ENCODE measurements around the gene ZNRF4. TPM values are rescaled to one million over a fixed set of nuclear protein-coding genes. Genes with fewer than 3 reads are reported as not detected.

The ZNRF4 gene
- total RNA-seq, 4 donors from 2014 or later = not detected

GRCh38 chr19:5460748-5461147 lies 5.5 kb downstream of the ZNRF4 start:
- no peaks in the 10 kb centered on the region for H3K4me1 ChIP-seq
- H3K36me3 ChIP-seq = no peaks in the 10 kb centered on the region
- no peak overlapping the region for H3K4me3 ChIP-seq
- H3K27ac ChIP-seq = no peak overlapping the region
- H3K27me3 ChIP-seq = peaks cover 0 to 4% of the 10 kb centered on the region in 2 donors
- no peak for TF ChIP-seq POLR2A (IDR thresholded peaks at IDR 0.05)
- no peak for TF ChIP-seq EP300 (IDR thresholded peaks at IDR 0.05)
- no peak for TF ChIP-seq CTCF (IDR thresholded peaks at IDR 0.05)
- H3K9me3 ChIP-seq = peaks cover 0 to 11% (median 0%) of the 10 kb centered on the region in 4 donors
- 57 to 70% methylated on average over 3 of the region's 3 CpGs for WGBS, 2 donors
- DNase-seq (ENCODE audit: low spot score in 2 of 2) = no peak

GRCh38 chr19:5463959-5464358 lies 8.7 kb downstream of the ZNRF4 start:
- peaks cover 0 to 4% of the 10 kb centered on the region in 2 donors for H3K27me3 ChIP-seq
- peaks cover 0 to 11% (median 0%) of the 10 kb centered on the region in 4 donors for H3K9me3 ChIP-seq
- H3K4me3 ChIP-seq = no peak overlapping the region
- no peak overlapping the region for H3K27ac ChIP-seq
- H3K36me3 ChIP-seq = no peaks in the 10 kb centered on the region
- WGBS, 2 donors = 71 to 80% methylated on average over 3 of the region's 3 CpGs
- no peak for TF ChIP-seq POLR2A (IDR thresholded peaks at IDR 0.05)
- TF ChIP-seq EP300 (IDR thresholded peaks at IDR 0.05) = no peak
- no peak for TF ChIP-seq CTCF (IDR thresholded peaks at IDR 0.05)
- DNase-seq (ENCODE audit: low spot score in 2 of 2) = no peak
- no peaks in the 10 kb centered on the region for H3K4me1 ChIP-seq

- TF ChIP-seq EP300 (IDR thresholded peaks at IDR 0.05) = no peak
- TF ChIP-seq CTCF (IDR thresholded peaks at IDR 0.05) = no peak
- TF ChIP-seq POLR2A (IDR thresholded peaks at IDR 0.05) = no peak
- no peak for DNase-seq (ENCODE audit: low spot score in 2 of 2)
- 64 to 65% methylated on average over 7 of the region's 7 CpGs for WGBS, 2 donors
- Histone ChIP-seq H3K36me3 (no peaks in the 10 kb centered on the region), H3K4me1 (no peaks in the 10 kb centered on the region), H3K27ac (no peak overlapping the region), H3K27me3 (peaks cover 0 to 4% of the 10 kb centered on the region in 2 donors), H3K4me3 (no peak overlapping the region), H3K9me3 (peaks cover 0 to 6% (median 0%) of the 10 kb centered on the region in 4 donors)
Observed at GRCh38 chr19:5466072-5466471, 10.9 kb downstream of the ZNRF4 start.

GRCh38 chr19:5466814-5467291 lies 11.6 kb downstream of the ZNRF4 start:
- Histone ChIP-seq H3K4me1 (no peaks in the 10 kb centered on the region), H3K27me3 (peaks cover 0 to 4% of the 10 kb centered on the region in 2 donors), H3K27ac (no peak overlapping the region), H3K36me3 (no peaks in the 10 kb centered on the region), H3K9me3 (peaks cover 0 to 5% (median 0%) of the 10 kb centered on the region in 4 donors), H3K4me3 (no peak overlapping the region)
- DNase-seq (ENCODE audit: low spot score in 2 of 2) = no peak
- no peak for TF ChIP-seq CTCF (IDR thresholded peaks at IDR 0.05)
- TF ChIP-seq POLR2A (IDR thresholded peaks at IDR 0.05) = no peak
- TF ChIP-seq EP300 (IDR thresholded peaks at IDR 0.05) = no peak
- 28 to 33% methylated on average over 12 of the region's 12 CpGs for WGBS, 2 donors

- DNase-seq (ENCODE audit: low spot score in 2 of 2) = no peak
- no peaks in the 10 kb centered on the region for H3K4me1 ChIP-seq
- no peak overlapping the region for H3K27ac ChIP-seq
- 44 to 48% methylated on average over 12 of the region's 12 CpGs for WGBS, 2 donors
- peaks cover 0 to 8% of the 10 kb centered on the region in 2 donors for H3K27me3 ChIP-seq
- no peak overlapping the region for H3K4me3 ChIP-seq
- H3K9me3 ChIP-seq = no peaks in the 10 kb centered on the region
- TF ChIP-seq EP300 (IDR thresholded peaks at IDR 0.05) = no peak
- no peak for TF ChIP-seq POLR2A (IDR thresholded peaks at IDR 0.05)
- TF ChIP-seq CTCF (IDR thresholded peaks at IDR 0.05) = no peak
- H3K36me3 ChIP-seq = no peaks in the 10 kb centered on the region
Observed at GRCh38 chr19:5470264-5470671, 15.1 kb downstream of the ZNRF4 start.
